PC-3 (cell line): ENCODE results near the gene SLC44A1. TPM values are rescaled to one million over a fixed set of nuclear protein-coding genes. Genes with fewer than 3 reads are reported as not detected.

Experiments
- ATAC-seq: fragments of 200-7000 bp; cut with Tn5 transposase; 2 replicates; pipeline ENCODE4 v1.9.1; 2020; ENCODE audit warnings: mild to moderate bottlenecking, moderate library complexity
- BruUV-seq: library from RNA; stranded (reverse); fragments of 400-500 nt; replicated peaks from 2 replicates; lab custom pipeline; 2021; lab: Mats Ljungman, UMichigan
- CTCF ChIA-PET: fragments of 300-600 bp; sonication (Branson Sonifier 250); formaldehyde crosslinking; loops from one replicate; lab custom pipeline; 2022; ENCODE audit warnings: antibody characterized with exemption; lab: Charles Lee
- POLR2A ChIA-PET: fragments of 300-600 bp; sonication (Branson Sonifier 250); formaldehyde crosslinking; loops from one replicate; lab custom pipeline; 2022; ENCODE audit warnings: antibody characterized with exemption; ENCODE audit not compliant: unreplicated experiment; lab: Charles Lee
- DNase-seq: peaks from one replicate; pipeline ENCODE4 v3.0.0-alpha.2; 2015
- H2AFZ ChIP-seq: fragments of 300-600 bp; sonication (generic); 2 replicates; pipeline ENCODE4 v1.6.0; 2016; ENCODE audit warnings: antibody characterized with exemption, low read length
- H3F3A ChIP-seq: fragments of 300-600 bp; sonication (generic); one replicate; pipeline ENCODE4 v1.6.0; 2017; ENCODE audit warnings: antibody characterized with exemption, low read length, control low read depth, mild to moderate bottlenecking; ENCODE audit not compliant: unreplicated experiment
- H3K27ac ChIP-seq: fragments of 300-600 bp; sonication (generic); 2 replicates; pipeline ENCODE4 v1.5.1; 2016; ENCODE audit warnings: mild to moderate bottlenecking, low read length
- H3K27me3 ChIP-seq: fragments of 300-600 bp; sonication (generic); 2 replicates; pipeline ENCODE4 v1.6.1; 2016; ENCODE audit warnings: low read length, mixed read lengths
- H3K36me3 ChIP-seq: fragments of 300-600 bp; sonication (generic); 2 replicates; pipeline ENCODE4 v1.6.1; 2016; ENCODE audit warnings: low read depth, mixed run types, low read length, mixed read lengths
- H3K4me1 ChIP-seq: fragments of 300-600 bp; sonication (generic); 2 replicates; pipeline ENCODE4 v1.5.1; 2016; ENCODE audit warnings: low read length; ENCODE audit not compliant: insufficient read depth
- H3K4me2 ChIP-seq: fragments of 300-600 bp; sonication (generic); 2 replicates; pipeline ENCODE4 v1.6.0; 2016; ENCODE audit warnings: low read length
- H3K4me3 ChIP-seq: fragments of 300-600 bp; sonication (generic); 2 replicates; pipeline ENCODE4 v1.5.1; 2016; ENCODE audit warnings: mild to moderate bottlenecking, low read length, mixed read lengths
- H3K79me2 ChIP-seq: fragments of 300-600 bp; sonication (generic); 2 replicates; pipeline ENCODE4 v1.6.1; 2017; ENCODE audit warnings: low read length, mixed read lengths
- H3K9ac ChIP-seq: fragments of 300-600 bp; sonication (generic); 2 replicates; pipeline ENCODE4 v1.6.0; 2016; ENCODE audit warnings: mild to moderate bottlenecking, low read length
- H3K9me2 ChIP-seq: fragments of 300-600 bp; sonication (generic); replicated peaks from 2 replicates; pipeline ENCODE4 v1.6.1; 2016; ENCODE audit warnings: mixed run types, low read length, mixed read lengths
- H3K9me3 ChIP-seq: fragments of 300-600 bp; sonication (generic); 2 replicates; pipeline ENCODE4 v1.6.1; 2016; ENCODE audit warnings: low read length, mixed read lengths
- H4K20me1 ChIP-seq: fragments of 300-600 bp; sonication (generic); 2 replicates; pipeline ENCODE4 v1.6.1; 2016; ENCODE audit warnings: low read length, mixed read lengths
- CTCF ChIP-seq: fragments of 300-600 bp; sonication (generic); conservative IDR thresholded peaks from 2 replicates; pipeline ENCODE4 v1.5.1; 2017; ENCODE audit warnings: antibody characterized with exemption, low read depth, mild to moderate bottlenecking, low read length
- EZH2 ChIP-seq: fragments of 300-600 bp; sonication (generic); IDR thresholded peaks from one replicate; pipeline ENCODE4 v1.6.1; 2017; ENCODE audit warnings: antibody characterized with exemption, mild to moderate bottlenecking, low read length; ENCODE audit not compliant: unreplicated experiment
- EZH2phosphoT487 ChIP-seq: fragments of 300-600 bp; sonication (generic); IDR thresholded peaks from 2 replicates; pipeline ENCODE4 v1.6.1; 2018; ENCODE audit warnings: mild to moderate bottlenecking, antibody characterized with exemption, low read length, borderline replicate concordance
- intact Hi-C: fragments of 100-400 bp; cut with micrococcal nuclease; formaldehyde crosslinking; loops from 2 replicates; pipeline ENCODE4 v1.9.0; 2023
- total RNA-seq: library from RNA; depleted of rRNA; stranded (reverse); fragments of >200 nt; gene quantifications from 2 replicates; pipeline ENCODE4 v1.2.3, GENCODE V29; 2014

The SLC44A1 gene
- total RNA-seq, 1 experiment from 2014 or later = 16.1 TPM

- ATAC-seq = no peak
- no peak overlapping the region for H2AFZ ChIP-seq
- H3K4me3 ChIP-seq = no peak overlapping the region
- H3K27ac ChIP-seq = no peak overlapping the region
- no peaks in the 10 kb centered on the region for H3K4me1 ChIP-seq
- CTCF ChIA-PET = no interaction called here
- no peaks in the 10 kb centered on the region for H3F3A ChIP-seq
- POLR2A ChIA-PET = no interaction called here
- no peaks in the 10 kb centered on the region for H3K79me2 ChIP-seq
- H3K9me3 ChIP-seq = no peaks in the 10 kb centered on the region
- no peaks in the 10 kb centered on the region for H3K9me2 ChIP-seq
- TF ChIP-seq EZH2phosphoT487 (no peak), CTCF (no peak), EZH2 (no peak)
- no peaks in the 10 kb centered on the region for H3K27me3 ChIP-seq
- H3K36me3 ChIP-seq = no peaks in the 10 kb centered on the region
- H4K20me1 ChIP-seq = no peaks in the 10 kb centered on the region
- no TSS peak for BruUV-seq
- DNase-seq = no peak
- H3K4me2 ChIP-seq = no peak overlapping the region
- intact Hi-C loops = no loop called here
- H3K9ac ChIP-seq = no peak overlapping the region
Measured at GRCh38 chr9:105443121-105443520, 198.7 kb downstream of the SLC44A1 start.

- no peak overlapping the region for H3K4me2 ChIP-seq
- intact Hi-C loops = no loop called here
- POLR2A ChIA-PET = no interaction called here
Measured at GRCh38 chr9:105444130-105444529, 199.7 kb downstream of the SLC44A1 start.

More at GRCh38 chr9:105444130-105444529, 199.7 kb downstream of the SLC44A1 start:
- CTCF ChIA-PET = no interaction called here
- H4K20me1 ChIP-seq = no peaks in the 10 kb centered on the region
- DNase-seq (no peak), ATAC-seq (no peak)
- no peak overlapping the region for H3K9ac ChIP-seq
- no peak overlapping the region for H3K27ac ChIP-seq
- no peaks in the 10 kb centered on the region for H3K36me3 ChIP-seq
- TF ChIP-seq EZH2phosphoT487 = no peak
- TF ChIP-seq EZH2 = no peak
- no peak for TF ChIP-seq CTCF
- H3K79me2 ChIP-seq = peaks cover 9% of the 10 kb centered on the region
- no peaks in the 10 kb centered on the region for H3F3A ChIP-seq
- H3K4me1 ChIP-seq = peaks cover 5% of the 10 kb centered on the region; the same call in 1 of the 2 replicates
- no peak overlapping the region for H3K4me3 ChIP-seq
- no TSS peak for BruUV-seq
- H2AFZ ChIP-seq = no peak overlapping the region
- H3K27me3 ChIP-seq = no peaks in the 10 kb centered on the region
- H3K9me2 ChIP-seq = no peaks in the 10 kb centered on the region
- no peaks in the 10 kb centered on the region for H3K9me3 ChIP-seq
